GM21381 (cell line): Measurements from ENCODE around the gene AQP5.
"Not testable (repeated sequence)": the region's sequence is repeated elsewhere in the genome, so short reads cannot be mapped to it uniquely, and the experiment has no call there.

Experiments used
- ATAC-seq: cut with Tn5 transposase; IDR thresholded peaks from one replicate; pipeline ENCODE4 v1.9.1; 2021; ENCODE audit warnings: mild to moderate bottlenecking, moderate library complexity; ENCODE audit not compliant: unreplicated experiment

Gene AQP5

DNA sequence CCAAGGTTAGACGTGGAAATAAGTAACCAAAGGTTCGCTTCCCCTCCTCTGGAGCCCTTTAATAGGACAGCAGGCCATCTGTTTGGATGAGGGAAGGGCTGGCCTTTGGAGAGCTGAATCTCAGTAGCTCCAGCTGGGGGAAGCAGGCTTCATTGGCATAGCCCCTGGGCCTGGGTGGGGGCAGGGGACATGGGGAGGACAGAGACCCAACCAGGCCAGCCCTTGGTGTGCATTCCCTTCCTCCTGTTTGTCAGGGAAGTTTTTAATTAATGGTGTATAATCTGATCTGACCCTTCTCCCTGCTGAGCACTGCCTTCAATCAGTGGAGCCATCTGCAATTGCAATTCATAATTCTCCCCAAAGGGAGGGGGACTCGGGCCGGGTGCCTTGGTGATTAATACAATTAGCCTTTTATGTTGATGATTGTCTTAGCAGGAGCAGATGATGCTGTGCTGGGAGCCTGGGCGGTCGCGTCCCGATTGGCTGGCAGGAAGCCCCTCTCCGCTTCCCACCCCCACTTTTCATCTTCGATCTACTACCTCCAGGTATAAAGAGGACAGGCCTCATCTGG is 17.4 kb downstream of the AQP5 start:
- no peak for ATAC-seq

DNA sequence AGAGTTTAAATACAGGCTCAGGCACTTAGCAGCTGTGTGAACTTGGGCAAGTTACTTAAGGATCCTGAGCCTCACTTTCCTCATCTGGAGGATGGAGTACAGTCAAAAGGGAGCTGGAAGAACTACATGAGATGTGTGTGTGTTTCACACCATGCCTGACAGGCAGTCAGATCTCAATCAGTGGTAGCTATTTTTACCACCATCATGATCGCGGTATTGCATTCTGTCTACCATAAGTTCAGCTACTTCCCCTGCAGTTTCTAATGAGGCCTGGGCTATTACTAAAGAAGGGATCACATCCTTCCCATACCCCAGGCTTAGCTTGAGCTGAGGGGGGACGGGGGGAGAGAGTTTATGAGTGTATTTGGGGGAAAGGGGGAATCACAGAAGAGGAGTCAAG is 18.1 kb downstream of the AQP5 start:
- ATAC-seq = no peak

GRCh38 chr12:49980501-49981349 is 19.1 kb downstream of the AQP5 start:
- ATAC-seq = no peak

- no peak for ATAC-seq
Observed at GRCh38 chr12:49982246-49983087, 20.8 kb downstream of the AQP5 start.

DNA sequence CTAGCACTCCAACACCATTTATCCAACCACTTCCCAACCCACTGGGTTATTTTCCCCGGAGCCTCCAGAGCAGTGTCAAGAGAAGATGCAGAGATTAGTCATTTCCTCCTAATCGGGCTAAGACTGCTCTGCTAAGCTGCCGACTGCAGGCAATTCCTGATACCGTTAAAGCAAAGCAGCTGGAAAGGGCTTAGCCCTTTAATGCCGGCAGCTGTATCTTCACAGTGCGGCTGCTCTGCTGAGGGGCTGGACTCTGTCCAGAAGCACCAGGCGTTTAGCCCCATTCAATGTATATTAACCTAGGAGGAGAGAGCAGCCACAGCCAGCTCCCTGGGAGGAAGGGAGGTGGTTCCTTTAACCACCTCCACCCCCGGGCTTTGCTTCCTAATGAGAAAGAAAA is 22.2 kb downstream of the AQP5 start:
- no peak for ATAC-seq

- ATAC-seq = no peak
Observed at GRCh38 chr12:49984476-49985359, 23.0 kb downstream of the AQP5 start.

DNA sequence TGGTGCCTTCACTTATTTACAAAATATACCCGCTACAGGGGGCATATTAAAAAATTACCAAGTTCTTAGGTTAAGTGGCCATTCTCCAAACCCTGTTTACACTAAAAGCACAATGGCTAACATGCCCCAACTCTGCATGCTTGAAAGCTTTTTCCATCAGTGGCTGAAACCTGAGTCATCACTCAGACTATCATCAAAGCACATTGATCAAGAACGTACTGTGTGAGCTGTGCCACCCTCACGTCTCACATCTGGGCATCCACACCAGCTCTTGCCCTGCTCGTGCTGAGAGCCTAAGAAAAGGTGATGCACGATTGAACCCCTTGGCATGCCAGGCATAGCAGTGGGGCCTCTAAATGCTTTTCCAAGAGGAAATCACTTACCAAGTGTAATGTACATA is 24.3 kb downstream of the AQP5 start:
- ATAC-seq = no peak

DNA sequence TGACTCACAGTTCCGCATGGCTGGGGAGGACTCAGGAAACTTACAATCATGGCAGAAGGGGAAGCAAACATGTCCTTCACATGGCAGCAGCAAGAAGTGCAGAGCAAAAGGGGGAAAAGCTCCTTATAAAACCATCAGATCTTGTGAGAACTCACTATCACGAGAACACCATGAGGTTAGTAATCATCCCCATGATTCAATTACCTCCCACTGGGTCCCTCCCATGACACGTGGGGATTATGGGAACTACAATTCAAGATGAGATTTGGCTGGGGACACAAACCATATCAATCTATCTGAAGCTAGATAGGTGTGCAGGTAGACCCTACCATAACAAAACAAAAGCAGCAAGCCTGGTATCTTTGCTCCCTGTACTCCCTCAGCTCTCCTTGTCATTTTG is 24.8 kb downstream of the AQP5 start:
- ATAC-seq = not testable (repeated sequence)

GRCh38 chr12:49987625-49988303 is 26.1 kb downstream of the AQP5 start:
- no peak for ATAC-seq

DNA sequence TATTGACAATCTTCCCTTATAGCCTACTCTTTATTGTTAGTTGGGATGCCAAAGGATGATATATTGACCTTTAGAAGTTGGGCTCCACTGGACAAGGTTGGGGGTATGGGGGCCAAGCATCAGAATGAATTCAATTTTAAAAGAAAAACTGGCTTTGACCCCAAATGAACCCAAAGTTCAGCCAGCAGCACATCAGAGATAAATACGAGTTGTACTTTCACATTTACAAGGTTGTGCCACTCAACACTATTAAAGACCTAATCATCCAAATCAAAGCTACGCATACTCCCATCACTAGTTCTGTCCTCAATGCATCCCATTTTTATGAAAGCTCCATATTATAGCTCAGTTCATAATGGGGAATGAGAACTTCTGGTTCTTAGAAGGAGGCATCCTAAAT is 27.7 kb downstream of the AQP5 start:
- not testable (repeated sequence) for ATAC-seq

DNA sequence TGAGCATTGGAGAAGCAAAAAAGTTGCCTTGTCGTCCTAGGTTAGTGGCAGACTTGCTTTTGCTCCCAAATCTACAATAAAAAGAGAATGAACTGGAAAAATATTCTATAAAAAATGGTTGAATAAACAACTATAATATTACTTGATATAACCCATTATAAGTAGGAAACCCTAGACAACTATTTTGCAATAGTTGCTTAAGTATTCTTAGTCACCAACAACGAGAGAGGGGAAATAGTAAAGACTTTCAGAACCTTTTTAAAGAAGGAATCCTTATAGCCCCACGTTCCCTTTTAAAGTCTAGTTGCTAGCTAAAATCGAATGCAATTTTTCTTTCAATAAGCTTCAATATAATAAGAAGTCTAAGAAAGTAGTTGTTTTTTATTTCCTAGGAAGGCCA is 28.6 kb downstream of the AQP5 start:
- ATAC-seq = no peak

DNA sequence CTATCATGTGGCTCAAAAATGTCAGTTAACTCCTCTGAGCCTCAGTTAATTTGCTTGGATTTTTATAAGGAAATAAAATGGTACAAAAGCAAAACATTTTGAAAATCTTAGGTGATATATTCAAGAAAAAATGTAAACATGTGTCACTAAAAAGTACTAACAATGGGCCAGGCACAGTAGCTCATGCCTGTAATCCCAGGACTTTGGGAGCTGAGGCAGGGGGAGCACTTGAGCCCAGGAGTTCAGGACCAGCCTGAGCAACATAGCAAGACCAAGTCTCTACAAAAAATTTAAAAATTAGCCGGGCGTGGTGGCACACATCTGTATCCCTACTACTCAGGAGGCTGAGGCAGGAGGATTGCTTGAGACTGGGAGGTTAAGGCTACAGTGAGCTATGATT is 36.8 kb downstream of the AQP5 start:
- ATAC-seq = no peak

DNA sequence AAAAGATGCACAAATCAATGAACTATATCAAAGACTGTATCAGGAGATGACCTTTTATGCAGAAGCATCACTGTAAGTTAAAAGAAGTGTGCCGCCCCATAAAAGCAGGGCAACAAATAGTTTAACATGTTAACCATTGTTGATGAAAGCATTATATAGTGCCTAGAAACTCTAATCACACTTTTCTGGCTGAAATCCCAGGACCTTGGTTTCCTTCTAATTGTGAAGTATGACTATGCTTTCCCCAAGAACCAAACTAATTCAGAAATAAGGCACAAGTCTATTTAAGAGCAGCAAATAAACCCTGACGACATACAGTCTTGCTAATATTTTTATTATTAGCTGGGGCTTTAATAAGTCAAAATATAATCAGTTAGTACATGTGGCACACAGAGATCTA is 41.9 kb downstream of the AQP5 start:
- no peak for ATAC-seq

GRCh38 chr12:50004696-50005095 is 43.0 kb downstream of the AQP5 start:
- ATAC-seq = no peak

- no peak for ATAC-seq
Observed at GRCh38 chr12:50005175-50005574, 43.5 kb downstream of the AQP5 start.

- no peak for ATAC-seq
Observed at GRCh38 chr12:50006280-50006679, 44.6 kb downstream of the AQP5 start.

DNA sequence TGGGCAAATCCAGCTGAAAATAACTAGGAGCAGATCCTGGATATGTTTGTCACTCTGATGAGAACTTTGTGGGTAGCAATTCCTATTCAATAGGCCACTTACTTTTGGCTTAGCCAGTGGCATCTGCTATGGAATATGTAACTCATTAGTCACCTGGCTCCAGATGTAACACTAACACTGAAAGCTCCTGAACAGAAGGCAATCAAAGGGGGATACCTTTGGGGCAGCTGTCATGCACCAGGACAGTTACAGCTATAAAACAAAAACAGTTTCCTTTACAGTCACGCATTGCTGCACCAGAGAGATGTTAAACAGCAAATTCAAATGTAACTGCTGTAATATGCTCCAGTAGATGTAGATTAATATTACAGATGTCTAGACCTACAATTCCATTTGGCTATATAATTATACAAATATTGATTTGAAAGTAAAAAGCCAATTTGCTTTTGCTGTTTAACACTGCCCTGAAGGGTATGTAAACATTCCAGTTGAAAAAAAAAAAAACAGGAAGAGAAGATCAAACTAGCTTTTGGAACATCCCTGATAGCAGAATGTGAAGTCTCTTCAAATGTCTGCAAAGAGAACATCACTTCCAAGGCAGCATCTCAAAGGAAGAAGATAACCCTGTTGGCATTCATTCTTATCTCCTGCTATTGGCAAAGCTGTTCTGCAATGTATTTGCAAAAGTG is 45.2 kb downstream of the AQP5 start:
- ATAC-seq = no peak

- ATAC-seq = no peak
Observed at GRCh38 chr12:50013361-50014147, 51.9 kb downstream of the AQP5 start.

DNA sequence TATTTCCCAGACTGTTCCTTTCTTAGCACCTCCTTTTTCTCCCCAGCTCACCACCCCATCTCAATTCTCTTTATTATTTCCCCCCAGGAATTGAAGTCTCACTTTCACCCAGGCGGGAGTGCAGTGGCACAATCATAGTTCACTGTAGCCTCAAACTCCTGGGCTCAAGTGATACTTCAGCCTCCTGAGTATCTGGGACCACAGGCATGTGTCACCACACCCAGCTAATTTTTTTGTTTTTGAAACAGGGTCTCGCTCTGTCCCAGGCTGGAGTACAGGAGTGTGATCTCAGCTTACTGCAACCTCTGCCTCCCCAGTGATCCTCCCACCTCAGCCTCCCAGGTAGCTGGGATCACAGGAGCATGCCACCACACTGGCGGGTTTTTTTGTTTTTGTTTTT is 52.7 kb downstream of the AQP5 start:
- no peak for ATAC-seq
